Ovary (tissue), 3 donors: ENCODE data around the gene EPN1.

Source experiments
- CTCF ChIP-seq, 3 donors: fragments of 450-650 bp in 2 of 3; fragments of 200-600 bp in 1 of 3; IDR thresholded peaks; one replicate each; pipeline versions ENCODE4 v1.5.1 to v1.8.0; 2016 to 2022; ENCODE audit warnings: antibody characterized with exemption in 3 of 3, mild to moderate bottlenecking in 1 of 3
- POLR2A ChIP-seq: fragments of 450-650 bp; IDR thresholded peaks from one replicate; pipeline ENCODE4 v1.6.1; 2017; ENCODE audit warnings: antibody characterized with exemption, mild to moderate bottlenecking, moderate library complexity
- donor health status: DM: no; HTN: no; CAD: no.

DNA sequence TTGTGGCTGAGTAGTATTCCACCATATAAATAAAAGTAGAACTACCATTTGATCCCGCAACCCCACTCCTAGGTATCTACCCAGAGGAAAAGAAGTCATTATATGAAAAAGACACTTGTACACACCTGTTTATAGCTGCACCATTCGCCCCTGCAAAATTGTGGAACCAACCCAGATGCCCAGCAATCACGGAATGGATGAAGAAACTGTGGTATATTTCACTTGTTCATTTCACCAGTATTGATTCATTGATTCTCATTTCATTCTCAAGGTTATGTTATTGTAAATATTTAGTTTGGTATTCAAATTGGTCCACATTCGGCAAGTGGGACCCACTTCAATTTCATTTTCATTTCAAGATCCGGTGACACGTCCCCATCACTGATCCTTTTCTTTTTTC lies 75.7 kb downstream of the EPN1 start:
- TF ChIP-seq CTCF (IDR thresholded peaks at IDR 0.05) = no peak
- no peak for TF ChIP-seq POLR2A
